ENCODE measurements around the gene CLVS2. TPM values are rescaled to one million over a fixed set of nuclear protein-coding genes. Genes with fewer than 3 reads are reported as not detected.

CLVS2 gene
- total RNA-seq, 1 donor from 2014 or later, result 0.28 TPM

GRCh38 chr6:123007885-123008284 is 11.8 kb downstream of the CLVS2 start:
- Mint-ChIP-seq H3K9me3 (ENCODE audit: unreplicated experiment) (no peaks in the 10 kb centered on the region), H3K27ac (ENCODE audit: unreplicated experiment) (no peak overlapping the region), H3K36me3 (ENCODE audit: low read depth, unreplicated experiment) (no peaks in the 10 kb centered on the region), H3K4me1 (ENCODE audit: unreplicated experiment) (no peaks in the 10 kb centered on the region), H3K4me3 (ENCODE audit: unreplicated experiment) (no peak overlapping the region), H3K27me3 (ENCODE audit: unreplicated experiment) (no peaks in the 10 kb centered on the region)
- no peak for DNase-seq (ENCODE audit: low spot score)
- TF ChIP-seq, protein P1, sequence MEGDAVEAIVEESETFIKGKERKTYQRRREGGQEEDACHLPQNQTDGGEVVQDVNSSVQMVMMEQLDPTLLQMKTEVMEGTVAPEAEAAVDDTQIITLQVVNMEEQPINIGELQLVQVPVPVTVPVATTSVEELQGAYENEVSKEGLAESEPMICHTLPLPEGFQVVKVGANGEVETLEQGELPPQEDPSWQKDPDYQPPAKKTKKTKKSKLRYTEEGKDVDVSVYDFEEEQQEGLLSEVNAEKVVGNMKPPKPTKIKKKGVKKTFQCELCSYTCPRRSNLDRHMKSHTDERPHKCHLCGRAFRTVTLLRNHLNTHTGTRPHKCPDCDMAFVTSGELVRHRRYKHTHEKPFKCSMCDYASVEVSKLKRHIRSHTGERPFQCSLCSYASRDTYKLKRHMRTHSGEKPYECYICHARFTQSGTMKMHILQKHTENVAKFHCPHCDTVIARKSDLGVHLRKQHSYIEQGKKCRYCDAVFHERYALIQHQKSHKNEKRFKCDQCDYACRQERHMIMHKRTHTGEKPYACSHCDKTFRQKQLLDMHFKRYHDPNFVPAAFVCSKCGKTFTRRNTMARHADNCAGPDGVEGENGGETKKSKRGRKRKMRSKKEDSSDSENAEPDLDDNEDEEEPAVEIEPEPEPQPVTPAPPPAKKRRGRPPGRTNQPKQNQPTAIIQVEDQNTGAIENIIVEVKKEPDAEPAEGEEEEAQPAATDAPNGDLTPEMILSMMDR (IDR thresholded peaks at IDR 0.05; ENCODE audit: unreplicated experiment), result no peak

DNA sequence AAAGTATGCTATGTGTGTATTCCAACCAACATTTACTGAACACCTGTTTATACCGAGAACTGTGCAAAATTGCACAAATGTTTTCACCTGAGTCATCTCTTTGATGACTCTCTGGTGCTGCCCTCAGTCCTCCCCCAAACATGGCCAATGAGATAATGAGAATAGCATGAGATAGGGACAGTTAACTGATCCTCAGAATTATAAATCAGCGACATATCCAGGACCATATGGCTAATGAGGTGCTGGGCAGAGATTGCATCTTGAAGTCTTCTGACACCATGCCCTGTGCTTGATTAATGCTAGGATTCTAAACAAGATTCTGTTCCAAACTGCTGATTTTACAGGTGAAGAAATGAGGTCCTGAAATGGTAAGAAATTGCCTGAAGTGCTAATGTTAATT is 13.0 kb downstream of the CLVS2 start:
- TF ChIP-seq, protein P1 (IDR thresholded peaks at IDR 0.05; ENCODE audit: unreplicated experiment), result no peak
- H3K9me3 Mint-ChIP-seq (ENCODE audit: unreplicated experiment), result no peaks in the 10 kb centered on the region
- no peaks in the 10 kb centered on the region for H3K4me1 Mint-ChIP-seq (ENCODE audit: unreplicated experiment)
- H3K27ac Mint-ChIP-seq (ENCODE audit: unreplicated experiment), result no peak overlapping the region
- no peaks in the 10 kb centered on the region for H3K27me3 Mint-ChIP-seq (ENCODE audit: unreplicated experiment)
- no peak overlapping the region for H3K4me3 Mint-ChIP-seq (ENCODE audit: unreplicated experiment)
- H3K36me3 Mint-ChIP-seq (ENCODE audit: low read depth, unreplicated experiment), result no peaks in the 10 kb centered on the region
- DNase-seq (ENCODE audit: low spot score), result no peak

DNA sequence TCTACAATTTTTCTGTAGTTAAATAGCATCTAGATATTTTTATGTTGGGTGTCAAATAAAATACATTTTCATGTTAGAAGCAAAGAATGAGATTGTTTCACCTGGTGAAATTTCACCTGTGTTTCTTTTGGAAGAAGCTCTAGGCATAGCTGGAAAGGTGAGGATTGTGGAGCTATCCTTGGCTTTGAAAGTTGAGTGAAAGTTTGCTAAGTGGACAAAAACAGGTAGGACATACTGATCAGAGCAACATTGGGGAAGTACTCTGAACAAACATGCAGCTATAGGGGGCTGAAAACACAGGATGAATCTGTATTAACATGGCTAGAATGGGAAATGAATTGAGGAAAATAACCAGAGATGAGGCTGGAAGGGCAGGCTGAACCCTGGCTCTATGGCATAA is 18.8 kb downstream of the CLVS2 start:
- Mint-ChIP-seq H3K9me3 (ENCODE audit: unreplicated experiment) (no peaks in the 10 kb centered on the region), H3K27ac (ENCODE audit: unreplicated experiment) (no peak overlapping the region), H3K4me3 (ENCODE audit: unreplicated experiment) (no peak overlapping the region), H3K27me3 (ENCODE audit: unreplicated experiment) (no peaks in the 10 kb centered on the region), H3K36me3 (ENCODE audit: low read depth, unreplicated experiment) (no peaks in the 10 kb centered on the region), H3K4me1 (ENCODE audit: unreplicated experiment) (no peaks in the 10 kb centered on the region)
- no peak for DNase-seq (ENCODE audit: low spot score)
- TF ChIP-seq, protein P1 (IDR thresholded peaks at IDR 0.05; ENCODE audit: unreplicated experiment), result no peak

- H3K27me3 Mint-ChIP-seq (ENCODE audit: unreplicated experiment), result no peaks in the 10 kb centered on the region
- no peak overlapping the region for H3K27ac Mint-ChIP-seq (ENCODE audit: unreplicated experiment)
- no peak for DNase-seq (ENCODE audit: low spot score)
- H3K4me1 Mint-ChIP-seq (ENCODE audit: unreplicated experiment), result no peaks in the 10 kb centered on the region
- H3K4me3 Mint-ChIP-seq (ENCODE audit: unreplicated experiment), result no peak overlapping the region
- no peaks in the 10 kb centered on the region for H3K36me3 Mint-ChIP-seq (ENCODE audit: low read depth, unreplicated experiment)
- TF ChIP-seq, protein P1 (IDR thresholded peaks at IDR 0.05; ENCODE audit: unreplicated experiment), result no peak
- H3K9me3 Mint-ChIP-seq (ENCODE audit: unreplicated experiment), result no peaks in the 10 kb centered on the region
Measured at GRCh38 chr6:123016431-123017103, 20.5 kb downstream of the CLVS2 start.

GRCh38 chr6:123017104-123017682 is 21.2 kb downstream of the CLVS2 start:
- Mint-ChIP-seq H3K27me3 (ENCODE audit: unreplicated experiment) (no peaks in the 10 kb centered on the region), H3K9me3 (ENCODE audit: unreplicated experiment) (no peaks in the 10 kb centered on the region), H3K36me3 (ENCODE audit: low read depth, unreplicated experiment) (no peaks in the 10 kb centered on the region), H3K4me1 (ENCODE audit: unreplicated experiment) (no peaks in the 10 kb centered on the region), H3K27ac (ENCODE audit: unreplicated experiment) (no peak overlapping the region), H3K4me3 (ENCODE audit: unreplicated experiment) (no peak overlapping the region)
- TF ChIP-seq, protein P1 (IDR thresholded peaks at IDR 0.05; ENCODE audit: unreplicated experiment), result no peak
- no peak for DNase-seq (ENCODE audit: low spot score)
